Measurements from ENCODE around the gene RPS18. TPM values are rescaled to one million over a fixed set of nuclear protein-coding genes. Genes with fewer than 3 reads are reported as not detected.

The RPS18 gene
- total and polyA plus RNA-seq, 9 of the 15 experiments (the other 6 are each of a cell fraction or from before 2014, with no cell fraction given): 5,023 to 17,516 (median 8,131) TPM

DNA sequence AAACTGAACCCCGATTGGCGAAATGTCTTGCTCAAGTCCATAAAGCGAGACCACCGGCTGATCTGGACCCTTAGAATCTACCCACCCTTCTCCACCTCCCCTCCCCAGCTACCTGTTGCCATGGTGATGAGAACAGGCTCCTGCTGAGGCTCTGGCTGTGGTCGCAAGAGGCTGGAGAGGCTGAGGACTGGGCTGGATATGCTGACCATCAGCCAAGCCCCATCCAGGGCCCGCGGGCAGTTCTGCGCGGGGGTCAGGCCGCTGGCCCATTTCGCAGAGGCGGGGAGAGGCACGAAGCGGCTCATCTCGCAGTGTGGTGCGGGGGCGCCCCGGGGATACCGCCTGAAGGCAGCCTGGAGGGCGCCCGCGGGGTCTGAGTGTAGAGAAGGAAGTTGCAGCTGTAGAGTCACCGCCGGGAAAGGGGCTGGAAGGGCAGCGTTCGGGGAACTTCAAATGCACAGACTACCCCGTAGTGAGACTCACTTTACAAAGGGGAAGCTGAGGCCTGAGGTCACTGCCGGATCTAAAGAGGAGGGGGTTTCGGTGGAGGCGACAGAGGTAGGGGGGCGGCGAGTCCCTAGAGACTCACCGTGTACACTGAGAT lies 41.3 kb downstream of the RPS18 start (continued):
- TF ChIP-seq, protein P1, sequence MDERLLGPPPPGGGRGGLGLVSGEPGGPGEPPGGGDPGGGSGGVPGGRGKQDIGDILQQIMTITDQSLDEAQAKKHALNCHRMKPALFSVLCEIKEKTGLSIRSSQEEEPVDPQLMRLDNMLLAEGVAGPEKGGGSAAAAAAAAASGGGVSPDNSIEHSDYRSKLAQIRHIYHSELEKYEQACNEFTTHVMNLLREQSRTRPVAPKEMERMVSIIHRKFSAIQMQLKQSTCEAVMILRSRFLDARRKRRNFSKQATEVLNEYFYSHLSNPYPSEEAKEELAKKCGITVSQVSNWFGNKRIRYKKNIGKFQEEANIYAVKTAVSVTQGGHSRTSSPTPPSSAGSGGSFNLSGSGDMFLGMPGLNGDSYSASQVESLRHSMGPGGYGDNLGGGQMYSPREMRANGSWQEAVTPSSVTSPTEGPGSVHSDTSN (CRISPR knock-in tag; IDR thresholded peaks at IDR 0.05; ENCODE audit: low read depth): no peak
- TF ChIP-seq, protein P1 (tag; conservative IDR thresholded peaks at IDR 0.05; ENCODE audit: low read depth): no peak
- no peak for TF ChIP-seq FOXJ3 (CRISPR knock-in tag; IDR thresholded peaks at IDR 0.05)
- no peak for TF ChIP-seq ZNF239 (CRISPR knock-in tag; IDR thresholded peaks at IDR 0.05)
- TF ChIP-seq, protein P2, sequence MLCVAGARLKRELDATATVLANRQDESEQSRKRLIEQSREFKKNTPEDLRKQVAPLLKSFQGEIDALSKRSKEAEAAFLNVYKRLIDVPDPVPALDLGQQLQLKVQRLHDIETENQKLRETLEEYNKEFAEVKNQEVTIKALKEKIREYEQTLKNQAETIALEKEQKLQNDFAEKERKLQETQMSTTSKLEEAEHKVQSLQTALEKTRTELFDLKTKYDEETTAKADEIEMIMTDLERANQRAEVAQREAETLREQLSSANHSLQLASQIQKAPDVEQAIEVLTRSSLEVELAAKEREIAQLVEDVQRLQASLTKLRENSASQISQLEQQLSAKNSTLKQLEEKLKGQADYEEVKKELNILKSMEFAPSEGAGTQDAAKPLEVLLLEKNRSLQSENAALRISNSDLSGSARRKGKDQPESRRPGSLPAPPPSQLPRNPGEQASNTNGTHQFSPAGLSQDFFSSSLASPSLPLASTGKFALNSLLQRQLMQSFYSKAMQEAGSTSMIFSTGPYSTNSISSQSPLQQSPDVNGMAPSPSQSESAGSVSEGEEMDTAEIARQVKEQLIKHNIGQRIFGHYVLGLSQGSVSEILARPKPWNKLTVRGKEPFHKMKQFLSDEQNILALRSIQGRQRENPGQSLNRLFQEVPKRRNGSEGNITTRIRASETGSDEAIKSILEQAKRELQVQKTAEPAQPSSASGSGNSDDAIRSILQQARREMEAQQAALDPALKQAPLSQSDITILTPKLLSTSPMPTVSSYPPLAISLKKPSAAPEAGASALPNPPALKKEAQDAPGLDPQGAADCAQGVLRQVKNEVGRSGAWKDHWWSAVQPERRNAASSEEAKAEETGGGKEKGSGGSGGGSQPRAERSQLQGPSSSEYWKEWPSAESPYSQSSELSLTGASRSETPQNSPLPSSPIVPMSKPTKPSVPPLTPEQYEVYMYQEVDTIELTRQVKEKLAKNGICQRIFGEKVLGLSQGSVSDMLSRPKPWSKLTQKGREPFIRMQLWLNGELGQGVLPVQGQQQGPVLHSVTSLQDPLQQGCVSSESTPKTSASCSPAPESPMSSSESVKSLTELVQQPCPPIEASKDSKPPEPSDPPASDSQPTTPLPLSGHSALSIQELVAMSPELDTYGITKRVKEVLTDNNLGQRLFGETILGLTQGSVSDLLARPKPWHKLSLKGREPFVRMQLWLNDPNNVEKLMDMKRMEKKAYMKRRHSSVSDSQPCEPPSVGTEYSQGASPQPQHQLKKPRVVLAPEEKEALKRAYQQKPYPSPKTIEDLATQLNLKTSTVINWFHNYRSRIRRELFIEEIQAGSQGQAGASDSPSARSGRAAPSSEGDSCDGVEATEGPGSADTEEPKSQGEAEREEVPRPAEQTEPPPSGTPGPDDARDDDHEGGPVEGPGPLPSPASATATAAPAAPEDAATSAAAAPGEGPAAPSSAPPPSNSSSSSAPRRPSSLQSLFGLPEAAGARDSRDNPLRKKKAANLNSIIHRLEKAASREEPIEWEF (CRISPR knock-in tag; IDR thresholded peaks at IDR 0.05): no peak
- TF ChIP-seq, protein P3, sequence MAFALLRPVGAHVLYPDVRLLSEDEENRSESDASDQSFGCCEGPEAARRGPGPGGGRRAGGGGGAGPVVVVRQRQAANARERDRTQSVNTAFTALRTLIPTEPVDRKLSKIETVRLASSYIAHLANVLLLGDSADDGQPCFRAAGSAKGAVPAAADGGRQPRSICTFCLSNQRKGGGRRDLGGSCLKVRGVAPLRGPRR (CRISPR knock-in tag; IDR thresholded peaks at IDR 0.05): no peak
- TF ChIP-seq ESRRA (IDR thresholded peaks at IDR 0.05; ENCODE audit: borderline replicate concordance, low read depth): peak; percentile 30
- no peak for TF ChIP-seq KLF10 (CRISPR knock-in tag; IDR thresholded peaks at IDR 0.05)
- TF ChIP-seq CBX3 (IDR thresholded peaks at IDR 0.05; ENCODE audit: borderline replicate concordance in 1 of 2, low read length in 2 of 2): peak in 1 of 2 experiments; percentile 54; a peak in 1 of 3 replicates
- TF ChIP-seq RB1 (IDR thresholded peaks at IDR 0.05; ENCODE audit: low read depth): 0 out of 2 replicates have a peak, but pooled peaks have one; percentile 47
- 0 out of 2 replicates have a peak, but pooled peaks have one; percentile 11 for TF ChIP-seq NCOA1 (IDR thresholded peaks at IDR 0.05; ENCODE audit: low read depth)
- TF ChIP-seq SRF (CRISPR knock-in tag; IDR thresholded peaks at IDR 0.05): peak in 1 of 2 experiments; percentile 30; a peak in 1 of 4 replicates
- TF ChIP-seq NBN (IDR thresholded peaks at IDR 0.05; ENCODE audit: low read depth): no peak
- TF ChIP-seq TOE1 (IDR thresholded peaks at IDR 0.05; ENCODE audit: borderline replicate concordance): peak; percentile 67; the same call in 1 of the 2 replicates
- no peak for TF ChIP-seq TOE1 (CRISPR knock-in tag; IDR thresholded peaks at IDR 0.05; ENCODE audit: borderline replicate concordance, low read depth)
- TF ChIP-seq, protein P4, sequence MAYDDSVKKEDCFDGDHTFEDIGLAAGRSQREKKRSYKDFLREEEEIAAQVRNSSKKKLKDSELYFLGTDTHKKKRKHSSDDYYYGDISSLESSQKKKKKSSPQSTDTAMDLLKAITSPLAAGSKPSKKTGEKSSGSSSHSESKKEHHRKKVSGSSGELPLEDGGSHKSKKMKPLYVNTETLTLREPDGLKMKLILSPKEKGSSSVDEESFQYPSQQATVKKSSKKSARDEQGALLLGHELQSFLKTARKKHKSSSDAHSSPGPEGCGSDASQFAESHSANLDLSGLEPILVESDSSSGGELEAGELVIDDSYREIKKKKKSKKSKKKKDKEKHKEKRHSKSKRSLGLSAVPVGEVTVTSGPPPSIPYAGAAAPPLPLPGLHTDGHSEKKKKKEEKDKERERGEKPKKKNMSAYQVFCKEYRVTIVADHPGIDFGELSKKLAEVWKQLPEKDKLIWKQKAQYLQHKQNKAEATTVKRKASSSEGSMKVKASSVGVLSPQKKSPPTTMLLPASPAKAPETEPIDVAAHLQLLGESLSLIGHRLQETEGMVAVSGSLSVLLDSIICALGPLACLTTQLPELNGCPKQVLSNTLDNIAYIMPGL (CRISPR knock-in tag; IDR thresholded peaks at IDR 0.05): no peak
- TF ChIP-seq HMGN3 (IDR thresholded peaks at IDR 0.05; ENCODE audit: borderline replicate concordance, extremely low read depth, insufficient read length, low read depth, low read length): peak; percentile 48
- TF ChIP-seq BRD9 (IDR thresholded peaks at IDR 0.05; ENCODE audit: low read depth, partially characterized antibody): peak; percentile 19

All from K562 (cell line).